Karpas-422 (cell line): ENCODE measurements around the gene AMOT. TPM values are rescaled to one million over a fixed set of nuclear protein-coding genes. Genes with fewer than 3 reads are reported as not detected.
"Not testable (repeated sequence)": the region's sequence is repeated elsewhere in the genome, so short reads cannot be mapped to it uniquely, and the experiment has no call there.

Experiments used
- DNase-seq: peaks from one replicate; pipeline ENCODE4 v3.0.0-alpha.2; 2015
- H2AFZ ChIP-seq: fragments of 200-600 bp; sonication (generic); 2 replicates; pipeline ENCODE4 v1.6.1; 2014; ENCODE audit warnings: antibody characterized with exemption, low read length, mixed read lengths
- H3K27ac ChIP-seq: fragments of 200-600 bp; sonication (generic); 2 replicates; pipeline ENCODE4 v1.5.1; 2014; ENCODE audit warnings: mild to moderate bottlenecking, low read length, moderate library complexity
- H3K27me3 ChIP-seq: fragments of 200-600 bp; sonication (generic); 2 replicates; pipeline ENCODE4 v1.6.1; 2014; ENCODE audit warnings: low read length, mixed read lengths
- H3K36me3 ChIP-seq: fragments of 200-600 bp; sonication (generic); 2 replicates; pipeline ENCODE4 v1.6.1; 2014; ENCODE audit warnings: low read length, mixed read lengths; ENCODE audit not compliant: insufficient read depth
- H3K4me1 ChIP-seq: fragments of 200-600 bp; sonication (generic); 2 replicates; pipeline ENCODE4 v1.6.1; 2014; ENCODE audit warnings: mild to moderate bottlenecking, low read length, mixed read lengths
- H3K4me2 ChIP-seq: fragments of 200-600 bp; sonication (generic); 2 replicates; pipeline ENCODE4 v1.6.1; 2014; ENCODE audit warnings: low read length, low read depth, mild to moderate bottlenecking; ENCODE audit not compliant: poor library complexity, severe bottlenecking
- H3K4me3 ChIP-seq: fragments of 200-600 bp; sonication (generic); 2 replicates; pipeline ENCODE4 v1.5.1; 2014; ENCODE audit warnings: mild to moderate bottlenecking, antibody characterized with exemption, low read length, mixed read lengths
- H3K79me2 ChIP-seq: fragments of 200-600 bp; sonication (generic); 2 replicates; pipeline ENCODE4 v1.6.1; 2014; ENCODE audit warnings: mild to moderate bottlenecking, low read length, mixed read lengths
- H3K9ac ChIP-seq: fragments of 200-600 bp; sonication (generic); 2 replicates; pipeline ENCODE4 v1.6.0; 2014; ENCODE audit warnings: low read length
- H3K9me2 ChIP-seq: fragments of 200-600 bp; sonication (generic), shearing (Covaris generic); replicated peaks from 2 replicates; pipeline ENCODE4 v1.6.0; 2014; ENCODE audit warnings: mild to moderate bottlenecking, low read length, moderate library complexity; ENCODE audit not compliant: insufficient read depth
- H3K9me3 ChIP-seq: fragments of 300-700, 200-600 bp; sonication (generic); 2 replicates; pipeline ENCODE4 v1.6.1; 2014; ENCODE audit warnings: low read length, mixed read lengths
- H4K20me1 ChIP-seq: fragments of 200-600 bp; sonication (generic); 2 replicates; pipeline ENCODE4 v1.6.1; 2014; ENCODE audit warnings: mild to moderate bottlenecking, antibody characterized with exemption, low read length, low read depth; ENCODE audit not compliant: insufficient read depth
- total RNA-seq: library from RNA; depleted of rRNA; stranded (reverse); fragments of >200 nt; shearing (Covaris generic); gene quantifications from 2 replicates; pipeline ENCODE4 v1.2.3, GENCODE V29; 2014; ENCODE audit warnings: low replicate concordance

The AMOT gene
- total RNA-seq, 1 experiment from 2014 or later, result not detected

DNA sequence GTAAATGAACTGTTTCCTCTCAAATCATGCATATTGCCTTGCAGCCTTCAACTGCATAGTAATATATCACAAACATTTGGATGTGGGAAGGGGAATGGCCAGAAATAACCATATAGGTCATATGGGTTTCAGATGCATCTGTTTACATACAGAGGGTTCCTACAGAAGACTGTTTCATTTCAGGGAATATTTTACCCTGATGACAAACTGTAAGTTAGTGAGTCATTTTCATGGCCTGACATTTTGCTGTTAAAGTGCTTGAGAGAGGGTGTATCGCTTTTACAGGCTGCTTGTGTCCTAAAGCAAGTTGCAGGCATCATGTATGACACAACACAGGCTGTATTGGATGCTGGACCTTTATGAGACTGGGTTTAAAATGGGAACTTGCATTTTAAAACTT lies 25.5 kb upstream of the AMOT start:
- H3K27me3 ChIP-seq, result no peaks in the 10 kb centered on the region
- H3K9ac ChIP-seq, result no peak overlapping the region
- H3K36me3 ChIP-seq, result no peaks in the 10 kb centered on the region
- H2AFZ ChIP-seq, result no peak overlapping the region
- H3K27ac ChIP-seq, result no peak overlapping the region
- no peak overlapping the region for H3K4me2 ChIP-seq
- no peaks in the 10 kb centered on the region for H3K9me2 ChIP-seq
- DNase-seq, result no peak
- H3K9me3 ChIP-seq, result no peaks in the 10 kb centered on the region
- no peaks in the 10 kb centered on the region for H3K79me2 ChIP-seq
- H4K20me1 ChIP-seq, result no peaks in the 10 kb centered on the region
- H3K4me3 ChIP-seq, result no peak overlapping the region
- H3K4me1 ChIP-seq, result no peaks in the 10 kb centered on the region

DNA sequence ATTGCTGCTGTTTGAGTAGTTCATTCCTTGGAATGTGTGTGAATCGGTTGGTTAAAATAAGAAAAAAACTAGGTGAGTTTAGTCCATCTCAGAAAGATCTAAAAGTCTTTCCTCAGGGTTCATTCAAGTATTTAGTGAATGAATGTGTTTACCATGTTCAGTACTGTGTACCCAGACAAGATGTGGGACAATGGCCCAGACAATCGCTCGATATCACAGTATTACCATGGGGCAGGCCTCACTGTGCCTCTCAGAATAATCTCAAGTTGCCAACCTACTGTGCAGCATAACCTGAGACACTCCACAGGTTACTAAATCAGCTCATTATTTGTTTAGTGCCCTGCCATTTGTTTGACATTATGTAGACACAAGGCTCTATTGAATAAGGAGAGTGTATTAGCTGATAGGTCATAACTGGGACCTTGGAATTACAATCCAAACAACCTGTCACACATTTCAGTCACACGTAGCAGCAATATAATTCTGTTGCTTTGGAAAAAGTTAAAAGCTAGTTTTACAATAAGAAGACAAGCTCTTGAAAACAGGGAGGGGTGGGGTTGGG lies 24.9 kb upstream of the AMOT start:
- no peak for DNase-seq
- Histone ChIP-seq H3K36me3 (no peaks in the 10 kb centered on the region), H3K79me2 (no peaks in the 10 kb centered on the region), H3K9me3 (no peaks in the 10 kb centered on the region), H3K9me2 (no peaks in the 10 kb centered on the region), H3K9ac (no peak overlapping the region), H3K27ac (no peak overlapping the region), H3K4me3 (no peak overlapping the region), H2AFZ (no peak overlapping the region), H4K20me1 (no peaks in the 10 kb centered on the region), H3K4me2 (no peak overlapping the region), H3K27me3 (no peaks in the 10 kb centered on the region), H3K4me1 (no peaks in the 10 kb centered on the region)

DNA sequence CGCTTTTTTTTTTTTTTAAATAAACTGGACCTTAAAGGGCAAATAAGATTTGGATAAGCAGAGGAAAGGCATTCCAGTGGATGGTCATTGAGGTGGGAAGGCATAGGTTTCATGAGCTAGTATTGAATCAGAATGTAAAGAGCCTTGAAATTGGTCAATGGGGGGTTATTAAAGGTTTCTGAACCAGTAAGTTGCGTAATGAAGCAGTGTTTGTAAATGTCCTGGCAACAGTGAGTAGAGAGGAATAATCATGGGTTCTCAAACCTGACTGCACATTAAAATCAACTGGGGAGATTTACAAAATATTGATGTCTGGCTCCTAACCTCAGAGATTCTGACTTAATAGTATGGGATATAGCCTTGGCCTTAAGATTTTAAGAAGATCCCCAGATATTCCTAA lies 23.2 kb upstream of the AMOT start:
- H3K9me2 ChIP-seq, result no peaks in the 10 kb centered on the region
- no peak overlapping the region for H2AFZ ChIP-seq
- no peak overlapping the region for H3K27ac ChIP-seq
- no peak overlapping the region for H3K9ac ChIP-seq
- H3K4me2 ChIP-seq, result no peak overlapping the region
- no peaks in the 10 kb centered on the region for H4K20me1 ChIP-seq
- H3K9me3 ChIP-seq, result no peaks in the 10 kb centered on the region
- DNase-seq, result no peak
- H3K4me1 ChIP-seq, result no peaks in the 10 kb centered on the region
- no peak overlapping the region for H3K4me3 ChIP-seq
- no peaks in the 10 kb centered on the region for H3K79me2 ChIP-seq
- H3K27me3 ChIP-seq, result no peaks in the 10 kb centered on the region
- no peaks in the 10 kb centered on the region for H3K36me3 ChIP-seq

GRCh38 chrX:112857478-112857878 lies 16.8 kb upstream of the AMOT start:
- Histone ChIP-seq H3K4me1 (no peaks in the 10 kb centered on the region), H3K36me3 (no peaks in the 10 kb centered on the region)

GRCh38 chrX:112854901-112855300 lies 14.3 kb upstream of the AMOT start:
- not testable (repeated sequence) for H2AFZ ChIP-seq, H3K9me2 ChIP-seq, H3K9ac ChIP-seq, H3K4me2 ChIP-seq, H3K4me1 ChIP-seq, H4K20me1 ChIP-seq, DNase-seq, H3K4me3 ChIP-seq, H3K9me3 ChIP-seq, H3K79me2 ChIP-seq, H3K27ac ChIP-seq, H3K27me3 ChIP-seq, H3K36me3 ChIP-seq

More at GRCh38 chrX:112857478-112857878, 16.8 kb upstream of the AMOT start:
- H3K4me2 ChIP-seq, result no peak overlapping the region
- H3K4me3 ChIP-seq, result no peak overlapping the region
- H3K27me3 ChIP-seq, result no peaks in the 10 kb centered on the region
- no peak overlapping the region for H3K27ac ChIP-seq
- H3K9me2 ChIP-seq, result no peaks in the 10 kb centered on the region
- DNase-seq, result no peak
- H3K79me2 ChIP-seq, result no peaks in the 10 kb centered on the region
- H2AFZ ChIP-seq, result no peak overlapping the region
- H3K9me3 ChIP-seq, result no peaks in the 10 kb centered on the region
- H4K20me1 ChIP-seq, result no peaks in the 10 kb centered on the region
- no peak overlapping the region for H3K9ac ChIP-seq

DNA sequence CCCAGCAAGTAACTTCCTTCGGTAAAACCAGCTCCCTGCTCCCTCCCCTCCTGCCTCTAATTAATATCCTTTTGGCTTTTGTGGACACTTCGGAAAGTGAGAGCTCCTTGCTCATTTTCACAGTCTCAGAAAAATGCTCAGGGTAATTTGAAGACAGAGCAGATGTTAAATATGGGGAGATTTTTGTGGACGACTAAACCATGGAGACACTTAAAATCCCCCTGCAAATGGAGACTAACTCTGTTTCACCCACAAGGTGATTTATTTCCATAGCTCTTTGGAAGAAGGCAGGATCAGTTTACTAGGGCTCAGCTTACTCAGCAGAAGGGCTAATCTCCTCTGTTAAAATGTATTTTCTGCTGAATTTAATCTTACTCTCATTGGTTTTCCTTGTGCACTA lies 12.2 kb upstream of the AMOT start:
- H3K36me3 ChIP-seq, result no peaks in the 10 kb centered on the region
- H3K9ac ChIP-seq, result no peak overlapping the region
- no peak for DNase-seq
- H3K27me3 ChIP-seq, result no peaks in the 10 kb centered on the region
- H3K9me2 ChIP-seq, result no peaks in the 10 kb centered on the region; the same call in 1 of the 2 replicates
- H3K4me2 ChIP-seq, result no peak overlapping the region
- no peak overlapping the region for H2AFZ ChIP-seq
- H3K4me3 ChIP-seq, result no peak overlapping the region
- H3K4me1 ChIP-seq, result no peaks in the 10 kb centered on the region
- no peaks in the 10 kb centered on the region for H3K9me3 ChIP-seq
- no peaks in the 10 kb centered on the region for H4K20me1 ChIP-seq
- H3K27ac ChIP-seq, result no peak overlapping the region
- H3K79me2 ChIP-seq, result no peaks in the 10 kb centered on the region

DNA sequence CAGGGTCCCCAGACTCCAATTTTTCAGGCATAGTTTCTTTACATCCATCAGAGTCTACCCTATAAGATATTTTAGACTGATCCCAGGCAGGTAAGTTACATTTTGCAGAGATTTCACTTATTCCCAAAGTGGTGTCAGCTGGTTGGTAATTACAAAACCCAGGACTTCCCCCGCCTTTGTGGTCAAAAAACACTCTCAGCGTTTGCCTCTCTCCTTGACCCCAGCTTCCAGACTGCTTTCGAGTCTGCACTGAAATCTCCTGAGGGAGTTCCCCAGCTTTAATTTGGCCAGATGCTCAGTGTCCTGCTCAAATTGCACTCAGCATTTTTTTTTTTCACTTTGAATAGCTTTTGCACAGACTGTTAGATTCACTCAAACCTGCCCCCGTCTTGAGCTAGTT lies 11.2 kb upstream of the AMOT start:
- H3K9me2 ChIP-seq, result no peaks in the 10 kb centered on the region; the same call in 1 of the 2 replicates
- no peak overlapping the region for H3K4me2 ChIP-seq
- DNase-seq, result no peak
- H3K4me3 ChIP-seq, result no peak overlapping the region
- H3K36me3 ChIP-seq, result no peaks in the 10 kb centered on the region
- no peak overlapping the region for H3K27ac ChIP-seq
- no peaks in the 10 kb centered on the region for H3K9me3 ChIP-seq
- H2AFZ ChIP-seq, result no peak overlapping the region
- H4K20me1 ChIP-seq, result no peaks in the 10 kb centered on the region
- no peak overlapping the region for H3K9ac ChIP-seq
- no peaks in the 10 kb centered on the region for H3K27me3 ChIP-seq
- no peaks in the 10 kb centered on the region for H3K79me2 ChIP-seq
- no peaks in the 10 kb centered on the region for H3K4me1 ChIP-seq

GRCh38 chrX:112851161-112851779 lies 10.6 kb upstream of the AMOT start:
- no peaks in the 10 kb centered on the region for H3K27me3 ChIP-seq

More at GRCh38 chrX:112851161-112851779, 10.6 kb upstream of the AMOT start:
- Histone ChIP-seq H3K4me1 (no peaks in the 10 kb centered on the region), H3K9me2 (no peaks in the 10 kb centered on the region; the same call in 1 of the 2 replicates), H3K36me3 (no peaks in the 10 kb centered on the region), H3K27ac (no peak overlapping the region), H3K9ac (no peak overlapping the region), H3K4me3 (no peak overlapping the region), H3K79me2 (no peaks in the 10 kb centered on the region), H3K4me2 (no peak overlapping the region), H2AFZ (no peak overlapping the region), H3K9me3 (no peaks in the 10 kb centered on the region), H4K20me1 (no peaks in the 10 kb centered on the region)
- no peak for DNase-seq
